GM23338 (cell line): ENCODE measurements around the gene HSD11B2. TPM values are rescaled to one million over a fixed set of nuclear protein-coding genes. Genes with fewer than 3 reads are reported as not detected.

Source experiments
- ATAC-seq: fragments of 200-7000 bp; cut with Tn5 transposase; 3 replicates; pipeline ENCODE4 v1.9.1; 2020
- DNase-seq: peaks from one replicate; pipeline ENCODE4 v3.0.0-alpha.2; 2015; ENCODE audit warnings: low spot score
- H2AFZ ChIP-seq: fragments of 200-600 bp; sonication (generic); 2 replicates; pipeline ENCODE4 v1.8.0; 2016; ENCODE audit warnings: antibody characterized with exemption, mild to moderate bottlenecking, moderate library complexity
- H3F3A ChIP-seq: fragments of 200-600 bp; sonication (generic); replicated peaks from 2 replicates; pipeline ENCODE4 v1.8.0; 2017; ENCODE audit warnings: antibody characterized with exemption, mixed run types, low read depth
- H3K27ac ChIP-seq: fragments of 200-600 bp; sonication (generic); 2 replicates; pipeline ENCODE4 v1.6.1; 2016; ENCODE audit warnings: low read depth
- H3K27me3 ChIP-seq: fragments of 200-600 bp; sonication (generic); 2 replicates; pipeline ENCODE4 v1.8.0; 2016; ENCODE audit warnings: mild to moderate bottlenecking, mixed run types, moderate library complexity; ENCODE audit not compliant: insufficient read depth
- H3K36me3 ChIP-seq: fragments of 200-600 bp; sonication (generic); 2 replicates; pipeline ENCODE4 v1.8.0; 2016; ENCODE audit warnings: mild to moderate bottlenecking; ENCODE audit not compliant: insufficient read depth
- H3K4me1 ChIP-seq: fragments of 200-600 bp; sonication (generic); 2 replicates; pipeline ENCODE4 v1.8.0; 2016; ENCODE audit warnings: mild to moderate bottlenecking, moderate library complexity; ENCODE audit not compliant: insufficient read depth
- H3K4me2 ChIP-seq: fragments of 200-600 bp; sonication (generic); 2 replicates; pipeline ENCODE4 v1.7.1; 2017; ENCODE audit warnings: mixed run types
- H3K4me3 ChIP-seq: fragments of 200-600 bp; sonication (generic); 2 replicates; pipeline ENCODE4 v1.6.1; 2016; ENCODE audit warnings: mixed run types
- H3K79me2 ChIP-seq: fragments of 200-600 bp; sonication (generic); replicated peaks from 2 replicates; pipeline ENCODE4 v1.8.0; 2017; ENCODE audit warnings: mild to moderate bottlenecking; ENCODE audit not compliant: insufficient read depth
- H3K9me2 ChIP-seq: fragments of 200-600 bp; sonication (generic); 2 replicates; pipeline ENCODE4 v1.8.0; 2017; ENCODE audit not compliant: insufficient read depth
- H4K20me1 ChIP-seq: fragments of 200-600 bp; sonication (generic); replicated peaks from 2 replicates; pipeline ENCODE4 v1.8.0; 2017; ENCODE audit warnings: mild to moderate bottlenecking; ENCODE audit not compliant: insufficient read depth
- H3K27ac Mint-ChIP-seq: 2 replicates; pipeline ENCODE4 v1.8.0; 2020; ENCODE audit warnings: inconsistent platforms, mild to moderate bottlenecking, moderate library complexity, mixed read lengths
- H3K27me3 Mint-ChIP-seq: 3 replicates; pipeline ENCODE4 v1.8.0; 2022; ENCODE audit warnings: low read depth, mild to moderate bottlenecking, moderate library complexity, mixed read lengths, inconsistent platforms; ENCODE audit not compliant: insufficient read depth, poor library complexity
- H3K36me3 Mint-ChIP-seq: 3 replicates; pipeline ENCODE4 v1.8.0; 2021; ENCODE audit warnings: low read depth, mild to moderate bottlenecking, inconsistent platforms, moderate library complexity, mixed read lengths
- H3K4me1 Mint-ChIP-seq: 3 replicates; pipeline ENCODE4 v1.8.0; 2020; ENCODE audit warnings: mild to moderate bottlenecking, inconsistent platforms, mixed read lengths
- H3K4me3 Mint-ChIP-seq: 3 replicates; pipeline ENCODE4 v1.8.0; 2021; ENCODE audit warnings: moderate library complexity, mild to moderate bottlenecking, inconsistent platforms, mixed read lengths
- H3K9me3 Mint-ChIP-seq: 3 replicates; pipeline ENCODE4 v1.8.0; 2020; ENCODE audit warnings: moderate library complexity, mild to moderate bottlenecking, inconsistent platforms, mixed read lengths
- CREB1 ChIP-seq: fragments of 250-450 bp; sonication (Bioruptor Pico); IDR thresholded peaks from 2 replicates; pipeline ENCODE4 v1.5.0; 2020; ENCODE audit warnings: low read depth, mild to moderate bottlenecking, moderate library complexity
- EZH2 ChIP-seq: fragments of 200-600 bp; sonication (generic); IDR thresholded peaks from one replicate; pipeline ENCODE4 v1.8.0; 2017; ENCODE audit warnings: antibody characterized with exemption, mild to moderate bottlenecking, low read depth; ENCODE audit not compliant: unreplicated experiment
- EZH2phosphoT487 ChIP-seq: fragments of 200-600 bp; sonication (generic); IDR thresholded peaks from one replicate; pipeline ENCODE4 v1.8.1; 2018; ENCODE audit warnings: antibody characterized with exemption; ENCODE audit not compliant: unreplicated experiment
- polyA plus RNA-seq: library from polyadenylated mRNA; unstranded; fragments of >200 nt; fragmentation: Nextera tagmentation; extraction: Ambion mirVana; gene quantifications from 2 replicates; pipeline ENCODE4 v1.2.1, GENCODE V29; 2016
- total RNA-seq: library from RNA; depleted of rRNA; stranded (reverse); fragments of >200 nt; shearing (Covaris generic); gene quantifications from 2 replicates; pipeline ENCODE4 v1.2.3, GENCODE V29; 2014
- TF ChIP-seq, protein P1 (sequence below), 2 experiments: fragments of 200-600 bp in 1 of 2; sonication (generic) in 1 of 2; conservative IDR thresholded peaks; 2 replicates each; pipeline versions ENCODE4 v1.5.1 to v1.6.1; 2016 to 2017; ENCODE audit warnings: antibody characterized with exemption in 2 of 2, low read depth in 2 of 2, mild to moderate bottlenecking in 2 of 2, moderate library complexity in 1 of 2
- TF ChIP-seq, protein P2 (sequence below): fragments of 250-450 bp; sonication (Bioruptor Pico); IDR thresholded peaks from 2 replicates; pipeline ENCODE4 v1.5.0; 2020; ENCODE audit warnings: mild to moderate bottlenecking, moderate library complexity
- TF ChIP-seq, protein P3 (sequence below): IDR thresholded peaks from 2 replicates; pipeline ENCODE4 v1.6.1; 2016; ENCODE audit warnings: antibody characterized with exemption

The HSD11B2 gene
- total and polyA plus RNA-seq, 2 experiments from 2014 or later = 14.8 to 23.0 TPM

DNA sequence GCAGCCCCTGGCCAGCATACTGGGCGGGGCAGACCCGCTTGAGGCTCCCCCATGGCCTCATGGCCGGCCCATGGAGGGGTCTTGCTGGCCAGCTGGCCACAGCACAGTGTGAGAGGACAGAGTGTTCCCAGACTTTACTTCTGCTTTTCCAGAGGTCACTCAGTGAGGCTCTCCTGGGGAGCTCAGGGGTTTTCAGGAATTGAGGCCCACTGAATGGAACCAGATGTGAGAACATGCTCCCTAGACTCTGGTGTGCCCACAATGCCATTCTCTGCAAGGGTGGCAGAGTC is 28.9 kb downstream of the HSD11B2 start:
- Histone ChIP-seq H3K9me2 (no peaks in the 10 kb centered on the region), H4K20me1 (peaks cover 4% of the 10 kb centered on the region; the same call in 1 of the 2 replicates), H3F3A (no peaks in the 10 kb centered on the region), H3K4me1 (no peaks in the 10 kb centered on the region), H3K27ac (no peak overlapping the region), H2AFZ (no peak overlapping the region), H3K4me2 (no peak overlapping the region), H3K36me3 (no peaks in the 10 kb centered on the region), H3K4me3 (no peak overlapping the region), H3K79me2 (no peaks in the 10 kb centered on the region), H3K27me3 (no peaks in the 10 kb centered on the region)
- DNase-seq (no peak), ATAC-seq (no peak)
- H3K9me3 Mint-ChIP-seq = no peaks in the 10 kb centered on the region
- H3K36me3 Mint-ChIP-seq = no peaks in the 10 kb centered on the region
- peaks cover 6% of the 10 kb centered on the region for H3K27me3 Mint-ChIP-seq
- H3K4me1 Mint-ChIP-seq = peaks cover 5% of the 10 kb centered on the region
- no peak overlapping the region for H3K4me3 Mint-ChIP-seq
- no peak overlapping the region for H3K27ac Mint-ChIP-seq
- TF ChIP-seq CREB1 (CRISPR knock-in tag) = no peak
- TF ChIP-seq, protein P1, sequence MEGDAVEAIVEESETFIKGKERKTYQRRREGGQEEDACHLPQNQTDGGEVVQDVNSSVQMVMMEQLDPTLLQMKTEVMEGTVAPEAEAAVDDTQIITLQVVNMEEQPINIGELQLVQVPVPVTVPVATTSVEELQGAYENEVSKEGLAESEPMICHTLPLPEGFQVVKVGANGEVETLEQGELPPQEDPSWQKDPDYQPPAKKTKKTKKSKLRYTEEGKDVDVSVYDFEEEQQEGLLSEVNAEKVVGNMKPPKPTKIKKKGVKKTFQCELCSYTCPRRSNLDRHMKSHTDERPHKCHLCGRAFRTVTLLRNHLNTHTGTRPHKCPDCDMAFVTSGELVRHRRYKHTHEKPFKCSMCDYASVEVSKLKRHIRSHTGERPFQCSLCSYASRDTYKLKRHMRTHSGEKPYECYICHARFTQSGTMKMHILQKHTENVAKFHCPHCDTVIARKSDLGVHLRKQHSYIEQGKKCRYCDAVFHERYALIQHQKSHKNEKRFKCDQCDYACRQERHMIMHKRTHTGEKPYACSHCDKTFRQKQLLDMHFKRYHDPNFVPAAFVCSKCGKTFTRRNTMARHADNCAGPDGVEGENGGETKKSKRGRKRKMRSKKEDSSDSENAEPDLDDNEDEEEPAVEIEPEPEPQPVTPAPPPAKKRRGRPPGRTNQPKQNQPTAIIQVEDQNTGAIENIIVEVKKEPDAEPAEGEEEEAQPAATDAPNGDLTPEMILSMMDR (conservative IDR thresholded peaks at IDR 0.05; ENCODE audit: low read depth in 2 of 2) = no peak

DNA sequence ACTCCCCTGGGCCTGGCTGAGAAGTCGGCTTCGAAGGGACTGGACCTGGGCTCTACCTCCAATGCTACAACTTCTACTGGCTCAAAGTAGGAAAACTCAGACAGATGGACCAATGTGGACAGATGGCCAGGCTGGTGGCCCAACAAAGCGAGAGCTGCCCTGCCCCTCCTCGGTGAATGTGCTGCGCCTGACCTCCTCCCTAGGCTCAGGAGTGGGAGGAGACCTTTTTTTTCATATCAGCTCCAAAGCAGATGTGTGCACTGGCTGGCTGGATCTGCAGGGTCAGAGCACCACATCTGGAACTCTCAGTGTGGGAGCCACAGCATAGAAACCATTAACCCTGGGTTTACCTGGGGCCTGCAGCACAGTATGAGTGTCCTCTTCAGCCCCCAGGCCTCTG is 29.2 kb downstream of the HSD11B2 start:
- H3K9me2 ChIP-seq = no peaks in the 10 kb centered on the region
- H3K4me3 ChIP-seq = no peak overlapping the region
- H3K36me3 ChIP-seq = no peaks in the 10 kb centered on the region
- H3K4me3 Mint-ChIP-seq = no peak overlapping the region
- no peaks in the 10 kb centered on the region for H3K27me3 ChIP-seq
- H3K4me1 ChIP-seq = no peaks in the 10 kb centered on the region
- no peaks in the 10 kb centered on the region for H3K79me2 ChIP-seq
- no peak overlapping the region for H3K4me2 ChIP-seq
- no peaks in the 10 kb centered on the region for H3F3A ChIP-seq
- H3K36me3 Mint-ChIP-seq = no peaks in the 10 kb centered on the region
- H3K27ac Mint-ChIP-seq = no peak overlapping the region
- DNase-seq = no peak
- H3K27me3 Mint-ChIP-seq = peaks cover 6% of the 10 kb centered on the region
- peaks cover 5% of the 10 kb centered on the region; the same call in 1 of the 2 replicates for H4K20me1 ChIP-seq
- peaks cover 5% of the 10 kb centered on the region for H3K4me1 Mint-ChIP-seq
- ATAC-seq = no peak
- H2AFZ ChIP-seq = no peak overlapping the region
- TF ChIP-seq, protein P2, sequence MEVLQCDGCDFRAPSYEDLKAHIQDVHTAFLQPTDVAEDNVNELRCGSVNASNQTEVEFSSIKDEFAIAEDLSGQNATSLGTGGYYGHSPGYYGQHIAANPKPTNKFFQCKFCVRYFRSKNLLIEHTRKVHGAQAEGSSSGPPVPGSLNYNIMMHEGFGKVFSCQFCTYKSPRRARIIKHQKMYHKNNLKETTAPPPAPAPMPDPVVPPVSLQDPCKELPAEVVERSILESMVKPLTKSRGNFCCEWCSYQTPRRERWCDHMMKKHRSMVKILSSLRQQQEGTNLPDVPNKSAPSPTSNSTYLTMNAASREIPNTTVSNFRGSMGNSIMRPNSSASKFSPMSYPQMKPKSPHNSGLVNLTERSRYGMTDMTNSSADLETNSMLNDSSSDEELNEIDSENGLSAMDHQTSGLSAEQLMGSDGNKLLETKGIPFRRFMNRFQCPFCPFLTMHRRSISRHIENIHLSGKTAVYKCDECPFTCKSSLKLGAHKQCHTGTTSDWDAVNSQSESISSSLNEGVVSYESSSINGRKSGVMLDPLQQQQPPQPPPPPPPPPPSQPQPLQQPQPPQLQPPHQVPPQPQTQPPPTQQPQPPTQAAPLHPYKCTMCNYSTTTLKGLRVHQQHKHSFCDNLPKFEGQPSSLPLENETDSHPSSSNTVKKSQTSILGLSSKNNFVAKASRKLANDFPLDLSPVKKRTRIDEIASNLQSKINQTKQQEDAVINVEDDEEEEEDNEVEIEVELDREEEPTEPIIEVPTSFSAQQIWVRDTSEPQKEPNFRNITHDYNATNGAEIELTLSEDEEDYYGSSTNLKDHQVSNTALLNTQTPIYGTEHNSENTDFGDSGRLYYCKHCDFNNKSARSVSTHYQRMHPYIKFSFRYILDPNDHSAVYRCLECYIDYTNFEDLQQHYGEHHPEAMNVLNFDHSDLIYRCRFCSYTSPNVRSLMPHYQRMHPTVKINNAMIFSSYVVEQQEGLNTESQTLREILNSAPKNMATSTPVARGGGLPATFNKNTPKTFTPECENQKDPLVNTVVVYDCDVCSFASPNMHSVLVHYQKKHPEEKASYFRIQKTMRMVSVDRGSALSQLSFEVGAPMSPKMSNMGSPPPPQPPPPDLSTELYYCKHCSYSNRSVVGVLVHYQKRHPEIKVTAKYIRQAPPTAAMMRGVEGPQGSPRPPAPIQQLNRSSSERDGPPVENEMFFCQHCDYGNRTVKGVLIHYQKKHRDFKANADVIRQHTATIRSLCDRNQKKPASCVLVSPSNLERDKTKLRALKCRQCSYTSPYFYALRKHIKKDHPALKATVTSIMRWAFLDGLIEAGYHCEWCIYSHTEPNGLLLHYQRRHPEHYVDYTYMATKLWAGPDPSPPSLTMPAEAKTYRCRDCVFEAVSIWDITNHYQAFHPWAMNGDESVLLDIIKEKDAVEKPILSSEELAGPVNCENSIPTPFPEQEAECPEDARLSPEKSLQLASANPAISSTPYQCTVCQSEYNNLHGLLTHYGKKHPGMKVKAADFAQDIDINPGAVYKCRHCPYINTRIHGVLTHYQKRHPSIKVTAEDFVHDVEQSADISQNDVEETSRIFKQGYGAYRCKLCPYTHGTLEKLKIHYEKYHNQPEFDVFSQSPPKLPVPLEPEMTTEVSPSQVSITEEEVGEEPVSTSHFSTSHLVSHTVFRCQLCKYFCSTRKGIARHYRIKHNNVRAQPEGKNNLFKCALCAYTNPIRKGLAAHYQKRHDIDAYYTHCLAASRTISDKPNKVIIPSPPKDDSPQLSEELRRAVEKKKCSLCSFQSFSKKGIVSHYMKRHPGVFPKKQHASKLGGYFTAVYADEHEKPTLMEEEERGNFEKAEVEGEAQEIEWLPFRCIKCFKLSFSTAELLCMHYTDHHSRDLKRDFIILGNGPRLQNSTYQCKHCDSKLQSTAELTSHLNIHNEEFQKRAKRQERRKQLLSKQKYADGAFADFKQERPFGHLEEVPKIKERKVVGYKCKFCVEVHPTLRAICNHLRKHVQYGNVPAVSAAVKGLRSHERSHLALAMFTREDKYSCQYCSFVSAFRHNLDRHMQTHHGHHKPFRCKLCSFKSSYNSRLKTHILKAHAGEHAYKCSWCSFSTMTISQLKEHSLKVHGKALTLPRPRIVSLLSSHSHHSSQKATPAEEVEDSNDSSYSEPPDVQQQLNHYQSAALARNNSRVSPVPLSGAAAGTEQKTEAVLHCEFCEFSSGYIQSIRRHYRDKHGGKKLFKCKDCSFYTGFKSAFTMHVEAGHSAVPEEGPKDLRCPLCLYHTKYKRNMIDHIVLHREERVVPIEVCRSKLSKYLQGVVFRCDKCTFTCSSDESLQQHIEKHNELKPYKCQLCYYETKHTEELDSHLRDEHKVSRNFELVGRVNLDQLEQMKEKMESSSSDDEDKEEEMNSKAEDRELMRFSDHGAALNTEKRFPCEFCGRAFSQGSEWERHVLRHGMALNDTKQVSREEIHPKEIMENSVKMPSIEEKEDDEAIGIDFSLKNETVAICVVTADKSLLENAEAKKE (CRISPR knock-in tag) = no peak
- TF ChIP-seq EZH2 = no peak
- no peak for TF ChIP-seq EZH2phosphoT487
- TF ChIP-seq, protein P3, sequence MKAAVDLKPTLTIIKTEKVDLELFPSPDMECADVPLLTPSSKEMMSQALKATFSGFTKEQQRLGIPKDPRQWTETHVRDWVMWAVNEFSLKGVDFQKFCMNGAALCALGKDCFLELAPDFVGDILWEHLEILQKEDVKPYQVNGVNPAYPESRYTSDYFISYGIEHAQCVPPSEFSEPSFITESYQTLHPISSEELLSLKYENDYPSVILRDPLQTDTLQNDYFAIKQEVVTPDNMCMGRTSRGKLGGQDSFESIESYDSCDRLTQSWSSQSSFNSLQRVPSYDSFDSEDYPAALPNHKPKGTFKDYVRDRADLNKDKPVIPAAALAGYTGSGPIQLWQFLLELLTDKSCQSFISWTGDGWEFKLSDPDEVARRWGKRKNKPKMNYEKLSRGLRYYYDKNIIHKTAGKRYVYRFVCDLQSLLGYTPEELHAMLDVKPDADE = no peak
- H3K27ac ChIP-seq = no peak overlapping the region
- no peaks in the 10 kb centered on the region for H3K9me3 Mint-ChIP-seq
